Measurements from ENCODE around the gene SREBF1. TPM values are rescaled to one million over a fixed set of nuclear protein-coding genes. Genes with fewer than 3 reads are reported as not detected.

SREBF1 gene
- total and polyA plus RNA-seq, 2 of the 4 experiments (the other 2 are of a cell fraction): 3.4 to 20.4 TPM

- in situ Hi-C loops (cut with MboI; ENCODE audit: low sequenced_read_pairs): loop anchor here (25.0 kb wide), 1 partner anchor 522 kb away; no protein-coding TSS in a partner anchor
- Histone ChIP-seq H3K4me2 (ENCODE audit: low read depth, low read length) (no peak overlapping the region), H2AFZ (replicated peaks; ENCODE audit: low read length, poor library complexity) (no peak overlapping the region), H2AK5ac (ENCODE audit: low read depth, low read length) (no peak overlapping the region), H2BK120ac (ENCODE audit: low read depth, low read length) (no peak overlapping the region), H3K27me3 (ENCODE audit: control insufficient read depth, insufficient read depth, low read length) (no peaks in the 10 kb centered on the region), H2AK9ac (replicated peaks; ENCODE audit: low read depth, low read length, poor library complexity) (no peak overlapping the region), H3K27ac (ENCODE audit: insufficient read depth, low read length) (no peak overlapping the region), H3K4me1 (ENCODE audit: control insufficient read depth, insufficient read depth, low read length) (peaks cover 2% of the 10 kb centered on the region; the same call in 1 of the 2 replicates), H3K79me1 (ENCODE audit: low read depth in 1 of 2, low read length in 2 of 2) (no peaks in the 10 kb centered on the region; a peak in 2 of 4 replicates), H2BK15ac (ENCODE audit: low read depth, low read length) (no peak overlapping the region), H4K8ac (ENCODE audit: low read depth in 2 of 2, low read length in 2 of 2) (no peak overlapping the region), H2BK5ac (ENCODE audit: low read depth, low read length, poor library complexity, severe bottlenecking) (no peak overlapping the region), H3K56ac (ENCODE audit: extremely low read depth, insufficient read depth, low read length) (no peak overlapping the region), H3K36me3 (ENCODE audit: control insufficient read depth, insufficient read depth, low read length) (peaks cover 37% of the 10 kb centered on the region), H3K9me1 (ENCODE audit: insufficient read depth, low read length) (peaks cover 4% of the 10 kb centered on the region; the same call in 1 of the 2 replicates), H3K14ac (replicated peaks; ENCODE audit: low read depth, low read length) (no peak overlapping the region), H4K5ac (ENCODE audit: low read depth, low read length) (no peak overlapping the region), H2BK20ac (ENCODE audit: low read depth, low read length) (no peak overlapping the region), H3K18ac (ENCODE audit: low read depth, low read length) (no peak overlapping the region), H4K91ac (ENCODE audit: insufficient read depth, low read depth, low read length) (no peak overlapping the region), H3K23ac (ENCODE audit: low read depth, low read length) (no peak overlapping the region), H3K9ac (ENCODE audit: low read depth, low read length) (no peak overlapping the region), H3K4ac (ENCODE audit: low read depth, low read length) (no peak overlapping the region), H4K20me1 (ENCODE audit: insufficient read depth, low read length) (0 out of 2 replicates have a peak, but pooled peaks cover 5% of the 10 kb centered on the region), H3K4me3 (ENCODE audit: insufficient read depth, low read depth, low read length) (no peak overlapping the region), H3K9me3 (ENCODE audit: control insufficient read depth, insufficient read depth, low read length) (no peaks in the 10 kb centered on the region)
- DNase-seq: no peak
- ChIA-PET CTCF (no interaction called here), POLR2A (ENCODE audit: unreplicated experiment) (no interaction called here)
- no TSS peak for BruUV-seq (replicated peaks)
- intact Hi-C loops (cut with micrococcal nuclease): no loop called here
- dilution Hi-C loops (cut with HindIII; ENCODE audit: low sequenced_read_pairs, unreplicated experiment): no loop called here
- TF ChIP-seq CTCF (conservative IDR thresholded peaks at IDR 0.05; ENCODE audit: low read depth, low read length) (no peak), USF2 (IDR thresholded peaks at IDR 0.05; ENCODE audit: low read depth, low read length) (no peak), RAD21 (IDR thresholded peaks at IDR 0.05; ENCODE audit: low read length) (no peak), MXI1 (IDR thresholded peaks at IDR 0.05; ENCODE audit: borderline replicate concordance, low read depth, low read length) (no peak), MAFK (IDR thresholded peaks at IDR 0.05; ENCODE audit: low read depth, low read length) (no peak), ELK1 (IDR thresholded peaks at IDR 0.05; ENCODE audit: borderline replicate concordance, low read depth, low read length) (no peak), RCOR1 (IDR thresholded peaks at IDR 0.05; ENCODE audit: insufficient replicate concordance, low read length) (no peak), FOS (IDR thresholded peaks at IDR 0.05; ENCODE audit: low read depth, low read length) (no peak), NFE2L2 (IDR thresholded peaks at IDR 0.05; ENCODE audit: low read depth, low read length) (no peak)
- no peak for ATAC-seq (ENCODE audit: low read depth)
- 83% methylated on average over 1 of the region's 3 CpGs; no CpG with 5 or more reads in 1 of the 2 experiments for WGBS, 2 experiments (ENCODE audit: extremely low coverage in 2 of 2, insufficient read length in 1 of 2)
These were observed 47.0 kb upstream of the SREBF1 start for GRCh38 chr17:17883801-17884200.

Measured in IMR-90 (cell line).